SK-N-SH (cell line): ENCODE measurements around the gene OR10J1.

Source experiments
- EP300 ChIP-seq, 2 experiments: IDR thresholded peaks; 2 replicates each; pipeline versions ENCODE4 v1.4.0 to v1.6.1; 2012; ENCODE audit warnings: borderline replicate concordance in 1 of 2, low read depth in 1 of 2, low read length in 1 of 2
- IRF3 ChIP-seq: fragments of 150-350 bp; IDR thresholded peaks from 2 replicates; pipeline ENCODE4 v1.6.1; 2016; ENCODE audit warnings: mild to moderate bottlenecking, low read depth, low read length
- JUND ChIP-seq: IDR thresholded peaks from 2 replicates; pipeline ENCODE4 v1.4.0; 2012
- NRF1 ChIP-seq: IDR thresholded peaks from 2 replicates; pipeline ENCODE4 v1.6.1; 2012; ENCODE audit warnings: low read depth, mild to moderate bottlenecking, low read length
- TF ChIP-seq, protein P1 (sequence below): fragments of 200-600 bp; sonication (generic); IDR thresholded peaks from 2 replicates; pipeline ENCODE4 v1.6.1; 2017; ENCODE audit warnings: antibody characterized with exemption, mild to moderate bottlenecking, moderate library complexity

DNA sequence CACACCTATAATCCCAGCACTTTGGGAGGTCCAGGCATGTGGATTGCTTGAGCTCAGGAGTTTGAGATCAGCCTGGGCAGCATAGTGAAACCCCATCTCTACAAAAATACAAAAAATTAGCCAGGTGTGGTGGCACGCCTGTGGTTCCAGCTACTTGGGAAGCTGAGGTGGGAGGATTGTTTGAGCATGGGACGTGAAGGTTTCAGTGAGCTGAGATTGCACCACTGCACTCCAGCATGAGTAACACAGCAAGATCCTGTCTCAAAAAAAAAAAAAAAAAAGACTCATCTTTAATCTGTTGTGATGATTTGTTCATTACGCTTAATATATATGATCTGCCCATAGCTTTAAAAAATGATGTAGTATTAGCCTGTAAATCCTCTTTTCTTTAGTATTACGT lies 44.0 kb downstream of the OR10J1 start:
- TF ChIP-seq, protein P1, sequence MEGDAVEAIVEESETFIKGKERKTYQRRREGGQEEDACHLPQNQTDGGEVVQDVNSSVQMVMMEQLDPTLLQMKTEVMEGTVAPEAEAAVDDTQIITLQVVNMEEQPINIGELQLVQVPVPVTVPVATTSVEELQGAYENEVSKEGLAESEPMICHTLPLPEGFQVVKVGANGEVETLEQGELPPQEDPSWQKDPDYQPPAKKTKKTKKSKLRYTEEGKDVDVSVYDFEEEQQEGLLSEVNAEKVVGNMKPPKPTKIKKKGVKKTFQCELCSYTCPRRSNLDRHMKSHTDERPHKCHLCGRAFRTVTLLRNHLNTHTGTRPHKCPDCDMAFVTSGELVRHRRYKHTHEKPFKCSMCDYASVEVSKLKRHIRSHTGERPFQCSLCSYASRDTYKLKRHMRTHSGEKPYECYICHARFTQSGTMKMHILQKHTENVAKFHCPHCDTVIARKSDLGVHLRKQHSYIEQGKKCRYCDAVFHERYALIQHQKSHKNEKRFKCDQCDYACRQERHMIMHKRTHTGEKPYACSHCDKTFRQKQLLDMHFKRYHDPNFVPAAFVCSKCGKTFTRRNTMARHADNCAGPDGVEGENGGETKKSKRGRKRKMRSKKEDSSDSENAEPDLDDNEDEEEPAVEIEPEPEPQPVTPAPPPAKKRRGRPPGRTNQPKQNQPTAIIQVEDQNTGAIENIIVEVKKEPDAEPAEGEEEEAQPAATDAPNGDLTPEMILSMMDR, result no peak
- no peak for TF ChIP-seq NRF1
- TF ChIP-seq JUND, result no peak
- TF ChIP-seq IRF3, result no peak
- no peak for TF ChIP-seq EP300 (IDR thresholded peaks at IDR 0.05; ENCODE audit: borderline replicate concordance in 1 of 2, low read depth in 1 of 2, low read length in 1 of 2)
